Activated T-cell treated with anti-CD3 and anti-CD28 coated beads for 1 hour (primary cell): Measurements from ENCODE around the gene NT5E.
"Not testable (repeated sequence)": the region's sequence is repeated elsewhere in the genome, so short reads cannot be mapped to it uniquely, and the experiment has no call there.

Source experiments
- DNase-seq: peaks from one replicate; pipeline ENCODE4 v3.0.0-alpha.2; 2020; ENCODE audit warnings: low read depth

The NT5E gene

GRCh38 chr6:85449818-85450759, at the start of gene NT5E:
TSS of gene NT5E (plus strand) at chr6:85450083. CDS start at chr6:85450140, 57 bp downstream.
- no peak for DNase-seq

DNA sequence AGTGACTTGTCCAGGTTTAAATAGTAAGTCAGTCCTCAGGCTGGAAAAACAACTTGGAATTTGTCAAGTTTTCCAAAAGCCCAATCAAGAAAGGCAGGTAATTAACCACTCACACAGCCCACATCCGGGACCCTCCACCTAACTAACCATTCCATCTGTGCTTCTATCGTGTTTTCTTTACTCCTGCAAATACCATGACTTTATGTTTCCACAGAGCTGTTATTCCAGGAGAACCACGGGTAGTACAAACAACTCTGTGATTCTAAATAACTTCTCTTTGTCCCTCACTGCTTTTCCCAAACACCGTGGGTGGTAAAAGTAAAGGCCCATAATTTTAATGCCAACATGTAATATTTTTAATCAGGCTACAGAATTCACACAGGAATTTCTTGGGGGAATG, 49.6 kb upstream of the NT5E start:
- no peak for DNase-seq

DNA sequence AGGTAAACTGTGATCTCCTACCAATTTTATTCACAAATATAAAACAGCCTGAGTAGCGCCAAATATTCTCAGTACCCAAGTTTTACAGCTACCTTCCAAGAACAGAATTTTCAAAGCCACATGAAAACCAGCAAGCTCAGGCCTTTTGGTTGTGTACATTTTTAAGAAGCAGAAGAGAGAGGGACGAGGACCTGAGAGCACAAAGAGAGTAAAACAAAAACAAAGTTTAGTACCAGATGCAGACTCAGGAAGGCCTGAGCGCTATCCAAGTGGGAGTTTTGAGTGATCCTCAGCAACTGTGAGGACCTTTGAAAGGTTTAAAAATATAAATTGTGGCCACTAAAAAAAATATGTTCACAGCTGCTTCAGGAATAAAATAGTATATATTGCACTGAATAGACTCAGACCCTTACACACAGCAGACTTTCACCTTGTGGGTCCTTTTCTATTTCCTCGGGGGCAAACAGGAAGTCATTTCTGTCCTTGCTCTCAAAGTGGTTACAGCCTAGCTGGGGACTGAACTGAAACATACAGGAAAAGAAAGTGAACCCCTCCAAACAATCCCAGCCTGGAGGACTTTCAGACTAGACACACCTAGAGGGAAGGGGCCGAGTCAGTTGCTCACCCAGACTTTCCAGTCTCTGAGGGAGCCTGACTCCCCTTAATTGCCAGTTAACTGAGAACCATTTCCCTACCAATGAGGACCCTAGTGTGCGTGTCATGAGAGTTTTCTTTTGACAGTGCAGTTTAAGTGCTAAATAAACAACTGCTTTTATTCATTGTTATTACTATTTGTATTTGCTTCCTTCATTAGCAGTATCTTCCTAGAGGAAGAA, 48.5 kb upstream of the NT5E start:
- DNase-seq: no peak

GRCh38 chr6:85402071-85402470, 47.8 kb upstream of the NT5E start:
- DNase-seq: no peak

GRCh38 chr6:85402922-85403321, 47.0 kb upstream of the NT5E start:
- no peak for DNase-seq

DNA sequence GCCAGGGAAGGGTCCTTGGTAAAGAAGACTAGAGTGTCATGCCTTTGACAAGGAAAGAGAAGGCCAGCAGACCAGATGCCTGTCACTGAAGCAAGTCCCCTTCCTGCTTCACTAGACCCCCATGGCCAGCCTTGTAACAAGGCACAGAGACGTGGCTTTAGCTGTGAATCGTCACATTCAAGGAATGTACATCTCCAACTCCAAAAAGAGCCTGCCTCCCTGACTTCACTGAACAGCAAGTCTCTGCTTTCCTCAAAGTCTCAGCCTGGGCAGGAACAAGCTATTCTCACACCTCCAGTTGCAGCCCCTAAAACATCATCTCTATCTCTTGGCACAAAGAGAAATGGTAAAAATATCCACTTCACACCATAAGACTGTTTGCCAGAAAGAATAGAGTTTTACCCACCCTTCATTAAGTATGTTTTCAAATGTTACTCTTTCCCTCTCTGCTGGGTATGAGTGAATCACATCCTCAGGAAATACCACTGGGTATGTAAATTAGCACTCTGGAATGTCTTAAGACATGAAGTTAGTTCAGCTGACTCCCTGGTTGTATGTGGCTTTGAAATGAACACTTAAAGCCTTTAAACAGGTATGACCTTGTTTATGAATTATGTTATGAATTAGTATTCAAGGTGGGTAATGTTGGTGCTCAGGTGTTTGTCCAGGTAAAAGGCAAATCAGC, 46.4 kb upstream of the NT5E start:
- DNase-seq: no peak

- DNase-seq: not testable (repeated sequence)
These were observed 45.8 kb upstream of the NT5E start for GRCh38 chr6:85404016-85404563.

DNA sequence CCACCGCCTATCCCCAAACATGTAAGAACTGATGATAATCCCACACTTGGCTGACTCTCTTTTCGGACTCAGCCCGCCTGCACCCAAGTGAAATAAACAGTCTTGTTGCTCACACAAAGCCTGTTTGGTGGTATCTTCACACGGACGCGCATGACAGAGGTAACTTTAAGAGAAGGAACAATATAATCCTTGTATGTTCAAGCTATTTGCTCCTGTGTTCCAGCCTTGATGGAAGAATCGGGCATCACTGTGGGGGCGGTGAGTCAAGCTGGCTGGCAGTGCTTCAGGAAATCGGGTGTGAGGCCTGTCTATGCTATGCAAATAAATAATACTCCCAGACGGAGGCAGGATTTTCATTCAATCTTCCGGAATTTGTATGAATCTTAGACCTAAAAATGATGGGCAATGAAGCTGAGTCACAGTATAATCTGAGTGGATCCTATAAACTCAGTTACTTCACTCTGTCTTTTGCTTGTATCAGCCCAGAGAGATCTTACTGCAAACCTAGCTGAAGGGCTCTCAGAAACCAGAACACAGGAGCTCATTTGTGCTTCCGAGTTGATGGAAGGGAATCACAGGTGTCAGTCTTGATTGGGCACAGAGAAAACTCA, 45.2 kb upstream of the NT5E start:
- DNase-seq: no peak

DNA sequence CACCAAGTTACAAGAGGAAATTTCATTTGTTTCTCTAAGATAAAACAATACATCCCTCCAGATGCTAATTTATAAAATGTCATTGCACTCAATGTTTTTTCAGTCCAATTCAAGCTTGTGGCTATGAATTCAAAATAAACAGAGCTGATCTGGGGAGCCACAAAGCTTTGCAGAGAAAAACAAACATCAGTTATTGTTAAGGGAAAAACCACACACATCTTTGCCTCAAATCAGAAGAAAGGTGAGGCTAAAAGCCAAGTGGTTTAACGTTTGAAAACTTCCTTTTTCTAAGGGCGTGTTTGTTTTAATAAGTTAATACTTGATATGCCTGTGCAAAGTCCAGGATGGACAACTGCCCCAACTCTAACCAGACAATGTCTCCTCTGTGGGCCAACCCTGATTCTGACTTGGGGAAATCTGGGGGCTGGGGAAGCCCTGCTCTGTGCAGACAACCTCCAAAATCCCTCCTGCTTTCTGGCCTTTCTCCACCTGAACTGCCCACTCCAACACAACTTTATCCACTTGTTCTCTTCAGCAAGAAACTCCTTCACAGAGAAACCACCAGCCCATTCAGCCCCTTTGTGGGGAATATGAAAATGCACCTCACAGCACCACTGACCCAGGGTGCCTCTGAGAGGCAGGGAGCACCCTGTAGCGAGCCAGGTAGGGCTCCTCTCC, 44.6 kb upstream of the NT5E start:
- no peak for DNase-seq

DNA sequence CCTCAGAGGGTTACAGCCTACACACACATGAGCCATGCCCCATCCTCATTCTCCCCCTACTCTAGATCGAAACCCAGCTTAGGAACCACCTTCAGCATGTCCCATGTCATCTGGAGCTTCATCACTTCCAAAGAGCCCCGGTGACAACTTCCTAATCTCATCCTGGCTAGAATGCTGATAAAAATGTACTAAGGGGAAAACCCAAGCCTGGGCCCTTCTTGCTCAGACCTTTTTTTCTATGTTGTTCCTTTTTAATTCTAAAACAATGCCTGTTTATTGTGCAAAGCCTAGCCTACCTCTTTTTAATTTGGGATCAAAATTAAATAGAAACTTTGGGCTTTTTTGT, 44.1 kb upstream of the NT5E start:
- no peak for DNase-seq

DNA sequence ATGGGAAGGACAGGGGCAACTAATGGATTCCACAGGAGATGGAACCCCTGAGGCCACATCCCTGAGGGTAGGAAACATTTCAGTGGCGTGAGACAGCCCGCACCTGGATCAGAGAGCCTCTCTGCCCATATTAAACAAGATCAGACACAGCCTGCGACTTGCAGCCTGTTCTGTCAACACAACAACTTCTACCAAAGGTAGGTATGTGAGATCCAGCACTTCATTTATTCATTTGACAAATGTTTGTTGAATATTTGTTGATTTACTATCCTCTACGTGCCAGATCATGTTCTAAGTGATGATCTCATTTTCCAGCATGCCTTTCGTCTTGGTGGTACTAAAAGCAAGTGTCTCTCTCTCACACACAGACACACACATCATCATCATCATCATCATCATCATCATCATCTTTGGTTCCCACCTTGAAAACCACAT, 43.2 kb upstream of the NT5E start:
- DNase-seq: no peak

DNA sequence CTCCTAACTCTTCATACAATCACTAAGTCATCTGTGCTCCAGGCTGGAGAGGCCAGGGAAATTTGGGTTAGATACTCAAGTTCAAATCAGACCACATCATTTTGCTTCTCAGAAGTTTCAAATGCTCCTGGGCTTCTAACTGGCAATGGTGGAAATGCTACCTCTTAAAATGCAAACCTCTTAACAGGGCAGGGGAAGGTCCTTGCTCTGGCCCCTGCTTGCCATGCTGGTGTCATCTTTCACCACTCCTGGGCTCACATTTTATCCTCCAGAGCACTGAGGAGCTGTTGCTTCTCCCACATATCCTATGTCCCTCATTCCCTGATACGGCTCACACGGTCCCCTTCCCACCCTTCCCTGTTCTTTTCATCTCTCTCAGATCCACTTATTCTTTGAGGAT, 41.8 kb upstream of the NT5E start:
- DNase-seq: no peak

DNA sequence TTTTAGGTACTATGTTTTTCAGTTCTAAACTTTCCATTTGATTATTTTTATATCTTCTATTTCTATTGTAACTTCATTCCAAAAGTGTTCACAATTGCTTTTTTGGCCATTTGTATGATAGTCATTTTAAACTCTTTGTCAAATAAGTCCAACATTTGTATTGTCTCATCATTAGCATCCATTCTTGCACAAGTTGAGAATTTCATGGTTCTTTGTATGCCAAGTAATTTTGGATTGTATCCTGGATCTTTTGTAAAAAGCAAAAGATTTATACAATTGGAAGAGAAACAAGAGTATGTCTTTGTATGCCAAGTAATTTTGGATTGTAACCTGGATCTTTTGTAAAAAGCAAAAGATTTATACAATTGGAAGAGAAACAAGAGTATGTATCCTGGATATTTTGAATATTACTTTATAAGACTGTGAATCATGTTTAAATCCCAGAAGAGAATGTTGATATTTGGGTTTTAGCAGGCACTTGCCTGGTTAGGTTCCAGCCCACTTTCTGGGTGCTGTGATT, 36.9 kb upstream of the NT5E start:
- DNase-seq: no peak

GRCh38 chr6:85416049-85416448, 33.8 kb upstream of the NT5E start:
- no peak for DNase-seq

GRCh38 chr6:85416766-85417165, 33.1 kb upstream of the NT5E start:
- no peak for DNase-seq

- no peak for DNase-seq
These were observed 32.5 kb upstream of the NT5E start for GRCh38 chr6:85417336-85417735.

- DNase-seq: no peak
These were observed 31.8 kb upstream of the NT5E start for GRCh38 chr6:85418059-85418458.

DNA sequence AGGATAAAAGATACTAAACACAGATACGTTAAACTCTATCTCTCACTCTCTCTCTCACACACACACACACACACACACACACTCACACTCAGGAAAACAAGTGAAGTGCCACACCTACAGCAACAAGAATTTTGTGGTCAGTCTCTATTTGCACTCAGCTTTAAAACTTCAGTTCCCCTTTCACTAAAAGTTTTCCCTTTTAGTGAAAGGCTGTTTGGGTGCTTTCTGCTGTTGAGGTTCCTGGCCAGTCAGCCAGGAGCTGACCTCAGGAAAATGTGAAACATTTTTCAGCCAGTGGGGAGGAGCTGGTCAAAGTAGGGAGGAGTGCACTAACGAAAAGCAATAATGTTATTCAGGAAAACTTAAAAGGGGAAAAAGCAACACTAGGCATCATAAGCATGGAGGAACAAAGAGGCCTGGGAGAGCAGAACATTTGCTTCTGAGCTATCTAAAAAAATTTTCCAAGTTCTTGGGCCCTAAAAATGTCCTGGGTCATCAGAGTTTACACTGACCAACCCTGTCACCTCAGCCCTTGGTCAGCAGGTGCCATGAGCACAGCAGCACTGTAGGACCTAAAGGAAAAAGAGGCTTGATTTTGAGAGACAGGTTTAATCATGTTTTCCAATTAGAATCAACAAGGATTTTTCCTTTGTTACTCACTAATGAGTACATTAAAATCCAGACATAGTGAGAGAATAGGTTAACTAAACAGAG, 30.7 kb upstream of the NT5E start:
- no peak for DNase-seq

GRCh38 chr6:85420551-85420950, 29.3 kb upstream of the NT5E start:
- no peak for DNase-seq

DNA sequence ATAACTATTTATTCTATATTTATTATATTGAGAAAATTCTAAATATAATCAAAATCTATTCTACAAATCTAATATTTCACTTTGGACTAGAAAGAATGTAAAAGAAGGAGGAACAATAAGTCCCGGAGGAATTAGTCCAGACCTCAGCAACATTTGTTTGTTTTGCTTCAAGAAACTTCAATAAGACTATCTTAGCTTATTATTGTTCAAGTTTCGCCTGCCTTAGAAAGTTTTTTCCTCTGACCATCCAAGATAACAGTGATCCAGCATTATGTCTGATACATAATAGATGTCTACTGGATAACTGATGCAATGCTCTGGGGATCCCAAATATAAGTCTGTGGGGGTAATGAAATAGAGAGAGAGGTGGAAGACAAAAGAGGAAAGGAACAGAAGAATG, 28.7 kb upstream of the NT5E start:
- no peak for DNase-seq
